ENCODE data around the gene OSER1. TPM values are rescaled to one million over a fixed set of nuclear protein-coding genes. Genes with fewer than 3 reads are reported as not detected.

The OSER1 gene
- total RNA-seq, 4 donors from 2014 or later, result 36.2 to 56.4 (median 43.0) TPM

- no peaks in the 10 kb centered on the region for H3K36me3 ChIP-seq
- TF ChIP-seq CTCF (IDR thresholded peaks at IDR 0.05), result no peak
- no peak for TF ChIP-seq POLR2A (IDR thresholded peaks at IDR 0.05)
- H3K27me3 ChIP-seq, result no peaks in the 10 kb centered on the region
- H3K4me1 ChIP-seq, result no peaks in the 10 kb centered on the region
- no peak overlapping the region for H3K4me3 ChIP-seq (replicated peaks in 1 of 3)
- no peak for DNase-seq
- intact Hi-C loops (cut with DNase I), result no loop called here
- 94 to 99% methylated on average over 2 of the region's 2 CpGs for WGBS, 2 donors
- H3K9me3 ChIP-seq, result no peaks in the 10 kb centered on the region
- H3K27ac ChIP-seq, result no peak overlapping the region
Observed at GRCh38 chr20:44172572-44172950, 38.0 kb downstream of the OSER1 start.

- 68 to 74% methylated on average over 6 of the region's 6 CpGs for WGBS, 2 donors
- H3K9me3 ChIP-seq, result no peaks in the 10 kb centered on the region
- no peaks in the 10 kb centered on the region for H3K4me1 ChIP-seq
- intact Hi-C loops (cut with DNase I), result no loop called here
- no peaks in the 10 kb centered on the region for H3K36me3 ChIP-seq
- H3K4me3 ChIP-seq (replicated peaks in 1 of 3), result no peak overlapping the region
- H3K27ac ChIP-seq, result no peak overlapping the region
- TF ChIP-seq POLR2A (IDR thresholded peaks at IDR 0.05), result no peak
- TF ChIP-seq CTCF (IDR thresholded peaks at IDR 0.05), result no peak
- DNase-seq, result no peak
- no peaks in the 10 kb centered on the region for H3K27me3 ChIP-seq
Observed at GRCh38 chr20:44171775-44172571, 38.6 kb downstream of the OSER1 start.

- no peak overlapping the region for H3K27ac ChIP-seq
- WGBS, 2 donors, result 61 to 65% methylated on average over 7 of the region's 7 CpGs
- DNase-seq, result no peak
- intact Hi-C loops (cut with DNase I), result no loop called here
- H3K27me3 ChIP-seq, result no peaks in the 10 kb centered on the region
- H3K9me3 ChIP-seq, result no peaks in the 10 kb centered on the region
- TF ChIP-seq CTCF (IDR thresholded peaks at IDR 0.05) (no peak), POLR2A (IDR thresholded peaks at IDR 0.05) (no peak)
- H3K4me1 ChIP-seq, result peaks cover 6 to 9% of the 10 kb centered on the region in 2 donors
- no peak overlapping the region for H3K4me3 ChIP-seq (replicated peaks in 1 of 3)
- no peaks in the 10 kb centered on the region for H3K36me3 ChIP-seq
Observed at GRCh38 chr20:44170816-44171410, 39.7 kb downstream of the OSER1 start.

GRCh38 chr20:44167736-44168135 lies 42.8 kb downstream of the OSER1 start:
- WGBS, 2 donors, result 97 to 98% methylated on average over 3 of the region's 3 CpGs
- no peaks in the 10 kb centered on the region for H3K9me3 ChIP-seq
- DNase-seq, result no peak
- H3K27me3 ChIP-seq, result no peaks in the 10 kb centered on the region
- no peak for TF ChIP-seq CTCF (IDR thresholded peaks at IDR 0.05)
- no peak for TF ChIP-seq POLR2A (IDR thresholded peaks at IDR 0.05)
- H3K4me1 ChIP-seq, result peaks cover 6 to 13% of the 10 kb centered on the region in 2 donors
- intact Hi-C loops (cut with DNase I), result no loop called here
- H3K27ac ChIP-seq, result no peak overlapping the region
- no peaks in the 10 kb centered on the region for H3K36me3 ChIP-seq
- H3K4me3 ChIP-seq (replicated peaks in 1 of 3), result no peak overlapping the region

- H3K27me3 ChIP-seq, result no peaks in the 10 kb centered on the region
- peaks cover 6 to 13% of the 10 kb centered on the region in 2 donors for H3K4me1 ChIP-seq
- H3K4me3 ChIP-seq (replicated peaks in 1 of 3), result no peak overlapping the region
- intact Hi-C loops (cut with DNase I), result no loop called here
- no peaks in the 10 kb centered on the region for H3K36me3 ChIP-seq
- no peaks in the 10 kb centered on the region for H3K9me3 ChIP-seq
- TF ChIP-seq CTCF (IDR thresholded peaks at IDR 0.05) (no peak), POLR2A (IDR thresholded peaks at IDR 0.05) (no peak)
- WGBS, 2 donors, result 34 to 53% methylated on average over 3 to 4 of the region's 4 CpGs
- peak overlapping the region in 1 of 3 donors; percentile 20 for H3K27ac ChIP-seq
- peak in 1 of 2 donors; percentile 27 for DNase-seq
Observed at GRCh38 chr20:44166477-44166876, 44.1 kb downstream of the OSER1 start.
